ENCODE results near the gene MRPL28.
"Not testable (repeated sequence)": the region's sequence is repeated elsewhere in the genome, so short reads cannot be mapped to it uniquely, and the experiment has no call there.

DNA sequence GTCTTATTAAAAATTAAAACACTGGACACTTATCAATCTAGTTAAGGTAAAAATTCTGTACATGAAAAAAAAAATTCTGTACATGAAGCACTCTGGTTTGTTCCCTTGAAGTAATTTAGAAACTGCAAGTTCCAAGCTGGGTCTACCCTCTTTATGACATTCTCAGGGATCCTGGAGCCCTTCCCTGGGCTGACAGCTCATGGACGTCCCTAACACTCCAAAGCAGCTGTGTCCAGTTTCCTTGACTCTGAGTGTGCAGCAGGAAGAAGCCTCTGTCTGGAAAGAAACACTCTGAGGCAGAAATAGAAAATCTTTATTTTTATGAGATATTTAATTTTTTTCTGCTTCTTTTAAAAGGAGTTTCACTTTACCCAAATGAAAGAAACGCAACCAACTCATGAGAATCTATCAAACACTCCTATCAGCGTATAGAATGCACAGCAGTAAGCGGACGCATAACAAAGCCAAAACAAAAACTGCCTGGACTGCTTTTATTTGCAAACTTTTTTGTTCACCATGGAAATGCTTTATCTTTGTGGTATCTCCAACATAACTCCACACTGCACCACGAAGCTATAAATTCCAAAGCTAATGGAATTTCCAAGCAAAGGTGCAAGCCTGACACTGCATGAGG lies 39.0 kb downstream of the MRPL28 start:
- TF ChIP-seq POLR2A (IDR thresholded peaks at IDR 0.05), result not testable (repeated sequence)
- TF ChIP-seq, protein P1, sequence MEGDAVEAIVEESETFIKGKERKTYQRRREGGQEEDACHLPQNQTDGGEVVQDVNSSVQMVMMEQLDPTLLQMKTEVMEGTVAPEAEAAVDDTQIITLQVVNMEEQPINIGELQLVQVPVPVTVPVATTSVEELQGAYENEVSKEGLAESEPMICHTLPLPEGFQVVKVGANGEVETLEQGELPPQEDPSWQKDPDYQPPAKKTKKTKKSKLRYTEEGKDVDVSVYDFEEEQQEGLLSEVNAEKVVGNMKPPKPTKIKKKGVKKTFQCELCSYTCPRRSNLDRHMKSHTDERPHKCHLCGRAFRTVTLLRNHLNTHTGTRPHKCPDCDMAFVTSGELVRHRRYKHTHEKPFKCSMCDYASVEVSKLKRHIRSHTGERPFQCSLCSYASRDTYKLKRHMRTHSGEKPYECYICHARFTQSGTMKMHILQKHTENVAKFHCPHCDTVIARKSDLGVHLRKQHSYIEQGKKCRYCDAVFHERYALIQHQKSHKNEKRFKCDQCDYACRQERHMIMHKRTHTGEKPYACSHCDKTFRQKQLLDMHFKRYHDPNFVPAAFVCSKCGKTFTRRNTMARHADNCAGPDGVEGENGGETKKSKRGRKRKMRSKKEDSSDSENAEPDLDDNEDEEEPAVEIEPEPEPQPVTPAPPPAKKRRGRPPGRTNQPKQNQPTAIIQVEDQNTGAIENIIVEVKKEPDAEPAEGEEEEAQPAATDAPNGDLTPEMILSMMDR (IDR thresholded peaks at IDR 0.05), result not testable (repeated sequence)

All from heart left ventricle (tissue), 13 donors.